HG03045 (cell line): ENCODE data around the gene USPL1.

Experiments used
- ATAC-seq: cut with Tn5 transposase; IDR thresholded peaks from one replicate; pipeline ENCODE4 v1.9.1; 2021; ENCODE audit warnings: mild to moderate bottlenecking, moderate library complexity; ENCODE audit not compliant: unreplicated experiment

Gene USPL1

DNA sequence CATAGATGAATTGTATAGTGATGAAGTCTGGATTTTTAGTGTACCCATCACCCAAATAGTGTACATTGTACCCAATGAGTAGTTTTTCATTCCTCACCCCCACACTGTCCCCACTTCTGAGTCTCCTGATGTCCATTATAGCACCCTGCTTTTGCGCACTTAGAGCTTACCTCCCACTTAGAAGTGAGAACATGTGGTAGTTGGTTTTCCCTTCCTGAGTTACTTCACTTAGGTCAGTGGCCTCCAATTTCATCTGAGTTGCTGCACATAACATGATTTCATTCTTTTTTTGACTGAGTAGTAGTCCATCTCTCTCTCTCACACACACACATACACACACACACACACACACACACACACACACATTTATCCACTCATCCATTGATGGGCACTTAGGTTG is 74.4 kb downstream of the USPL1 start:
- no peak for ATAC-seq

DNA sequence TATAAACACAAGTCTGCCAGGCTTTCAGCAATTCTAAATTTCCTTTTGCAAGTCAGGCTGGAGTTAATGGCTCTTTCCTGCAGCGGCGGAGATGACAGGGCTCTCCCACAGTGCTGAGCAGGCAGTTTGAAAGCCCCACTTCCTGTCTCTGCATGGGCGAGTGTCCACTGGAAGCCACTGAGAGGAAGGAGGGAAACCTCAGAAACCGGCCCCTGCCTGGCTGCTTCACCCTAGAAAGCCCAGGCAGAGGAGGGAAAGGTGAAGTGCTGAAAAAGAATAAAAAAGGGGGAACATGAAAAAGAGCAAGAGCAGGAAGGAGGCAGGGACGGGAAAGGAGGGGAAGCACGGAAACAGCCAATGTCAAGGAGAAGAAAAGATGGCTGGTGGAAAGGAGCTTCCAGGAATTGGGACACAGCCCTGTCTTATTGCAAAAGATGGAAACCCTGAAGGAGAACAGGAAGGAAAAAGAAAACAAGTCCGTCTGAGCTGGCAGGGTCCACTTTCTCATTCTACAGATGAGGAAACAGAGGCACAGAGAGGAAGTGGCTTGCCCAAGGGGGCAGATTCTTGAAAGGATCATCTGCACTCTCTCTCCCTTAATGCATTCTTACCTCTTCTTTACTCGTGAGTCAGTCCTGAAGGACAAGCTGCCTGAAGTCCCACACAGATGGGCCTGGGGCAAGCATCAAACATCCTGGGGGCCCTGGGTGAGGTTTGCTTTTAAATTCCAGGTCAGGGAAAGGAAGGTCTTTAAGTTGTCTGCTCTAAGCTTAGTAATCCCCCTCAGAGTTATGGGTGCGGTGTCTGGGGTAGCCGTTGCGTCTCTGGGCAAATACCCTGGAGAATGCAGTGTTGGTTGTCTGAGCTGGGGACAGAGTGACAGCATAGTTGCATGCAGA is 78.8 kb downstream of the USPL1 start:
- no peak for ATAC-seq

DNA sequence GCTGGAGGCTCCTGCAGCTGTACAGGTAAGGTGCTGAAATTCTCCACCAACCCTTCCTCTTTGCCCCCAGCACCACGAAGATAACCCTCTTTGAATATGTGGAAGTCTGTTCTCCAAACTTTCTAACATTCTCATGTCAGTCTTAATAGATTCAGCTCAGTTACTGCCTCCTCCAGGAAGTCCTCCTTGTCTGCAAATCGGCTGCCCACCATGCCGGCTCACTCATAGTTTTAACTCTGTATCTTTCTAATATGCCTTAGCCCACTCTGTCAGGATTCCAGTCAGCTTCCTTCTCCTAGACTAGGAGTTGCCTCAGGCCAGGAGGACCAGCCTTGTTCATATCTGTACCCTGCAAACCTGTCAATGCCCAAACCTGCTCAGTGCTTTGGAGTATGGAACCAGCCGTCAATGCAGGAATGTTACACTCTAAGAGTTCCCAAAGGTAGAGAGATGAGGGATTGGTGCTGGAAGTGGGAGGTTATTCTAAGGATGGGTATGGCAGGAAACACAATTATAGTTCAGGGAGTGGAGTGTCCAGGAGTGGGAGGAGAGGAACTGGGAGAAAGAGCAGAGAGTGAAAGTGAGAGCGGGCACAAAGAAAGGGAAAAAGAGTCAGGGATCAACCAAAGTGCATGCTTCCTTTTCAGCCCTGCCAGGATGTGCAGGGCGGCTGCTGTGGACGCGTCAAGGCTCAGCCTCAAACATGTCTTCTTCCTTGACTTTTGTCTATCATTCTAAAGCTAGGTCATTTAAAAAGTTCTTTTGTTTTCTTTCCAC is 79.6 kb downstream of the USPL1 start:
- ATAC-seq = no peak

DNA sequence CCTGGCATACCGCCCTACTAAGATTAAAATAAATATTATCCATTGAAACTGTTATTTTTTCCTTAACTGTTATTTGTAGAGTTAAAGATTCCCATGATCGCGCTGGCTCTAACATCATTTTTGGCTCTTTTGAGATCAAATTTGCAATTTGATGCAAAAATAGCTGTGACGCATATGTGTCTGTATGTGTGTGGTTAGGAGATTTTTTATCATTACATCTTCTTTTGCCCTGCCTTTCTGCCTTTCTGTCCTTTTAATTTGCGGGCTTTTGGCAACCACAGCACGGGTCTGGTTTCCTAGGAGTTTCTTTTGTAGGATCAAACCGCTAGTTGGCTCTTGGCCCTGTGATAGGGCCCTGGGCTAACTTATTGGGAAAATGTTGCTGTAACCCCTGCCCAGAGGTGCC is 80.3 kb downstream of the USPL1 start:
- no peak for ATAC-seq

DNA sequence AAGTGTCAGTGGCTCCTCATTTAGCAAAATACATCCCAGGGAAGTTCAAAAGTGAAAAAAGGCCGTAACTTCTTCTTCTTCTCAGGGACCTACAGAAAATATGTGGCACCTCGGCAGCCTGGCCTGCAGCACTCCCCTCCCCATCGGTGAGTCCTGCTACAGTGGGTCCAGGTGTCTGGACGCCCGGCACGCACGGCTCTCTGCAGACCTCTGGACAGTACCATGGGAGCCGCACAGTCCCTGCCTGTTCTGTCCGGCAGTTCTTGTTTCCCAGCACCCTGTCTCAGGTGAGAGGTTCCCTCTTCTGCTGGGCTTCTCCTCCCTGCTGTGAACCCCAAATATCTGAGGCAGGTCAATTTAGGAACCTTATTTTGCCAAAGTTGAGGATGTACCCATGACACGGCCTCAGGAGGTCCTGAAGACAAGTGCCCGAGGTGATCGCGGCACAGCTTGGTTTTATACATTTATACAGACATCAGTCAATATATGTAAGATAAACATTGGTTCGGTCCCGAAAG is 80.8 kb downstream of the USPL1 start:
- no peak for ATAC-seq

DNA sequence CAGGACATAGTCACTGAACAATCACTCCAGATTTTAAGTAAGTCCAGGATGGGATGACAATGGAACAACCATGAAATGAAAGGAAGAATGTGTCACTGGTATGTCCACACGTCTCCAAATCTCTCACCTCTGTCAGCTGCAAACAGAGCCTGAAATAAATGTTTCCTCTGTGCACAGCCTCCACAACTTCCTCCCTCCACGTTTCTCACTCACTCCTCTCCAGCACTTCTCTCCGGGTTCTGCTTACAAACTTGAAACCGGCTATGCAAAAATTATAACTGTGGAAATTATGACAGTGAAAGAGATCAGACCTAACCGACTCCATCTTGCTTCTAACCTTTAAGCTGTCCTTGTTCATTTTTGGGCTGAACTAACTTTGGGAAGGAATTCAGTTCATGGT is 82.6 kb downstream of the USPL1 start:
- no peak for ATAC-seq

DNA sequence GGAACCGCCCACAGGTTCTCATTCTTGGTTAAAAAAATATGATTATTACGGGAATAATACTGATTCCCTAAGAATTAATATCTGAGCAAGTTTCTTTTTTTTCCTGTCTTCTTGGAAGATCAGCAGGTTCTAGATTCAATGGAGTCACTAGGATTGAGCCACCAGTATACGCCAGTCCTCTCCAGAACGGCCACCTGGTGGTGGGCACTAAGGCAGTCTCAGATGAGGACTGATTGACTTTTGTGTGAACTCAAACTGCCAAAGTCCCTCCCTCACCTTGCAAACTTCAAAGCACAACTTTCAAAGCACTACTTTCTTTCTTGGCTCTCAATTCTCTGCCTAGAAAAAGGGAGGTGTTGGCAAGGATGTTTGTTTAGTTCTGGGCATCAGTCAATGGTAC is 84.3 kb downstream of the USPL1 start:
- no peak for ATAC-seq

DNA sequence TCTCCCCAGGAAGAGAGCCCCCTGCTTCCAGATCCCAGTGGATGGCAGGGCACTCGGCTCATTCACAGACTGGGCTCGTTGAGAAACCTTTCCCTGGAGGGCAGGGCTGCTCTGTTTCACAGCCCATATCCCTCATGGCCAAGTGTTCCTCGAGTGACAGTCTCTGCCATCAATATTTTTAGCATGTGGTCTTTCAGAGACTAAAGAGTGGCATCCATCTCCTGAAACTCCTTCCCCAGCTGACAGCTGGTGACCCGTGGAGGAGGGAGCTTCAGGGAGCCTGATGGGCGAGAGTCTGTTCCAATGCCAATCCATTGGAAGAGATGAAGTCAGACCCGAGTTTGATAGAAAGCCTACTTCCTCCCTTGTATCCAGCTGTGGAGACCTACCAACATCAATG is 86.9 kb downstream of the USPL1 start:
- ATAC-seq = no peak

DNA sequence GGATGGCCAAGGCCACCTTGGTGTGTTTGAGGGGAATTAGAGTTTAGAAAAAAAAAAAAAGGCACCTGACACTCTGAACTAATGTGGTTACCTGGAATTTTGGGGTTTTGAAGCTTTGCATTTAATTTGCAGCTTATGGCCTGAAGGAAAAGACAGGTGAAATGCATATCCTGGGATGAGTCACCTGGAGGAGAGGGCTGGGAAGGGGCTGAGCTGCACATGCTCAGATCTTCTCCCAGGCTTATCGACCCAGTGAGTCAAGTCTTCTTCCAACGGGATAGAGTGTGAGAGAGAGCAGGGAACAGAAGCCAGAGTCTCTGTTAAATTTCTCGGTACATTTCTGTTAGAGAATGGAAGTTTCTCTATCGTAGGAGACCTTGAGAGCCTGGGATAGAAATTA is 88.0 kb downstream of the USPL1 start:
- ATAC-seq = no peak

DNA sequence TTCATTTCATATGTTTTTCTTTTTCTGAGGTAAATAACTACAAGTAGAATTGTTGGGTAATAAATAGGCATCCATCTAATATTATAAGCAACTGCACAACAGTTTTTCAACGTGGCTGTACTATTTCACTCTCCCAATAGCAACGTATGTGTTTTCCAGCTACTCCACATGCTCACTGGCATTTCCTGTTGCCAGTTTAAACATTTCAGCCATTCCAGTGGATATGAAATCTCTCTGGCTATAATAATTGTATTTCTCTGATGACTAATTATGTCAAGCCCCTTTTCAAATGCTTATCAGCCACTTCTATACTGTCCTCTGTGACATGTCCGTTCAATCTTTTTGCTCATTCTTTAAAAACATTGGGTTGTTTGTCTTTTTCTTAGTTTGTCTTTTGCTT is 90.8 kb downstream of the USPL1 start:
- ATAC-seq = no peak
